ENCODE results near the gene ICE2.

ICE2 gene

GRCh38 chr15:60477916-60478565 lies 901 bp downstream of the ICE2 start:
- H3K4me1 Mint-ChIP-seq (ENCODE audit: low read depth), result peaks cover 29% of the 10 kb centered on the region
- H3K9me3 Mint-ChIP-seq, result no peaks in the 10 kb centered on the region

GRCh38 chr15:60477164-60477563 lies 1.8 kb downstream of the ICE2 start:
- H3K27ac Mint-ChIP-seq, result no peak overlapping the region
- H3K4me1 Mint-ChIP-seq (ENCODE audit: low read depth), result peaks cover 29% of the 10 kb centered on the region
- no peaks in the 10 kb centered on the region for H3K9me3 Mint-ChIP-seq
- H3K4me3 Mint-ChIP-seq, result no peak overlapping the region
- peaks cover 23% of the 10 kb centered on the region for H3K36me3 Mint-ChIP-seq (ENCODE audit: low read depth)
- no peaks in the 10 kb centered on the region for H3K27me3 Mint-ChIP-seq
- intact Hi-C loops (cut with micrococcal nuclease), result loop anchor here (5.0 kb wide), 1 partner anchor 85 kb away; no protein-coding TSS in a partner anchor

More at GRCh38 chr15:60477916-60478565, 901 bp downstream of the ICE2 start:
- Mint-ChIP-seq H3K27me3 (no peaks in the 10 kb centered on the region), H3K27ac (peak overlapping the region; percentile 99), H3K36me3 (ENCODE audit: low read depth) (peaks cover 16% of the 10 kb centered on the region), H3K4me3 (peak overlapping the region; percentile 99)
- intact Hi-C loops (cut with micrococcal nuclease), result loop anchor here (5.0 kb wide), 1 partner anchor 86 kb away; no protein-coding TSS in a partner anchor

GRCh38 chr15:60476713-60477112 lies 2.2 kb downstream of the ICE2 start:
- Mint-ChIP-seq H3K9me3 (no peaks in the 10 kb centered on the region), H3K4me1 (ENCODE audit: low read depth) (peaks cover 29% of the 10 kb centered on the region), H3K27ac (no peak overlapping the region), H3K36me3 (ENCODE audit: low read depth) (peaks cover 23% of the 10 kb centered on the region), H3K27me3 (no peaks in the 10 kb centered on the region), H3K4me3 (no peak overlapping the region)
- intact Hi-C loops (cut with micrococcal nuclease), result loop anchor here (5.0 kb wide), 1 partner anchor 84 kb away; no protein-coding TSS in a partner anchor

DNA sequence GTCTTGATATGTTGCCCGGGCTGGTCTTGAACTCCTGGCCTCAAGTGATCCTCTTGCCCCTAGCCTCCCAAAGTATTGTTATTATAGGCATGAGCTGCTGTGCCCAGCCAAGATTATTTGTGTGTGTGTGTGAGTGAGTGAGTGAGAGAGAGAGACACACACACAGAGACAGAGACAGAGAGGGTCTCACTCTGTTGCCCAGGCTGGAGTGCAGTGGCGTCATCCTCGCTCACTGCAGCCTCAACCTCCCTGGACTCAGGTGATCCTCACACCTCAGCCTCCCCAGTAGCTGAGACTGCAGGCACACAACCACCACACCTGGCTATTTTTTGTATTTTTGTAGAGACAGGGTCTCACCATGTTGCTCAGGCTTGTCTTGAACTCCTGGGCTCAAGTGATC lies 5.8 kb downstream of the ICE2 start:
- Mint-ChIP-seq H3K4me3 (no peak overlapping the region), H3K4me1 (ENCODE audit: low read depth) (peaks cover 27% of the 10 kb centered on the region), H3K9me3 (no peaks in the 10 kb centered on the region), H3K27ac (peak overlapping the region; percentile 28), H3K27me3 (no peaks in the 10 kb centered on the region), H3K36me3 (ENCODE audit: low read depth) (peaks cover 20% of the 10 kb centered on the region)
- intact Hi-C loops (cut with micrococcal nuclease), result no loop called here

DNA sequence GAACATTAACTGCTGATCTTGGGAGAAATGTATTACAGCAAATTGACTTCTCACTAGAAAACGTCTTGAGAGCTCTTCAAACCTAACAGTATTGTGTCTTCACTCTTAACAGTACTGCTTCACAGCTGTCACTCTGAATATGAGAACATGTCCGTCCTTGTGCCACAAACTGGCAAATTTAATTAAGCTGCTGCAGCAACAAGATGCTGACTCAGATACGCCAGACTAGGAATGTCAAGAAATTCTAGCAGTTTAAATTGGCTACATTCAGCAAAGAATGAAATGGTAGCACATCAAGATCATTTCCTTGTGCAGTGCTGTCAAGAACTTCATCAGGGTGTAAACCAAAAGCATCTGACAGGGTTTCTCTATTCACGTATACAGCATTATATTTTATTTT lies 7.6 kb downstream of the ICE2 start:
- Mint-ChIP-seq H3K27me3 (no peaks in the 10 kb centered on the region), H3K4me1 (ENCODE audit: low read depth) (peaks cover 21% of the 10 kb centered on the region), H3K36me3 (ENCODE audit: low read depth) (peaks cover 29% of the 10 kb centered on the region), H3K27ac (no peak overlapping the region), H3K4me3 (no peak overlapping the region), H3K9me3 (no peaks in the 10 kb centered on the region)
- intact Hi-C loops (cut with micrococcal nuclease), result no loop called here

DNA sequence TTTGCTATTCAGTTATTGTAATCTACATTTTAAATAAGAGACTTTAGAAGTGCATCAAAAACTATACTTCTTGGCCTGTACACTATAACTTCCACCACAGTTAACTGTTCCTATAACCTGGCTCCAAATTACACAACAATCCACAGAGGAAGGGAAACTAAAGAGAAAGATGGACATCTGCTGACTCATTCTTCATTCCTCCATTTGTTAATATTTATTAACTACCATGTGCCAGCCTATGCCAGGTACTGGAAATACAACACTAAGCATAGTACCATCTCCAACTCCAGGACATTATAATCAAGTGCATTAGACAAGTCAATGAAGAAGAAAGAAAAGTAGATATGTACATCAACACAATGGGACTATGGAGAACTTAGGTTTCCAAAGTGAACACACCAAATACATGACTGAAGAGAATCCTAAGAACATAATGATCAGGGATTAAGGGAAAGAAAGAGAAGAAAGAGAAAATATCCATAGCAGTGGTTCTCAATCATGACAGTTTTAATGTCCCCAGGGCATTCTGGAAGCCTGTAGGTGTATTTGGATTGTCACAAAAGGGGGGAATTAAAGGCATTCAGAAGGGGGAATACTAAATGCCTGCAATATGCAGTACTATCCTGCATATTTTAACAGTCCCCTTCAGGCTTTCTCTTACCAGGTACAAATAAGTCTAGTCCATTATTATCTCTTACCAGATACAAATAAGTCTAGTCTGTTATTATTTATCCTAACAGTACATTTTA lies 8.9 kb downstream of the ICE2 start:
- peak overlapping the region; percentile 7 for H3K27ac Mint-ChIP-seq
- intact Hi-C loops (cut with micrococcal nuclease), result no loop called here
- H3K4me3 Mint-ChIP-seq, result no peak overlapping the region
- H3K36me3 Mint-ChIP-seq (ENCODE audit: low read depth), result peaks cover 40% of the 10 kb centered on the region
- H3K27me3 Mint-ChIP-seq, result no peaks in the 10 kb centered on the region
- peaks cover 20% of the 10 kb centered on the region for H3K4me1 Mint-ChIP-seq (ENCODE audit: low read depth)
- no peaks in the 10 kb centered on the region for H3K9me3 Mint-ChIP-seq

- intact Hi-C loops (cut with micrococcal nuclease), result no loop called here
- Mint-ChIP-seq H3K9me3 (no peaks in the 10 kb centered on the region), H3K4me3 (no peak overlapping the region), H3K4me1 (ENCODE audit: low read depth) (peaks cover 11% of the 10 kb centered on the region), H3K36me3 (ENCODE audit: low read depth) (peaks cover 58% of the 10 kb centered on the region), H3K27me3 (no peaks in the 10 kb centered on the region), H3K27ac (no peak overlapping the region)
Observed at GRCh38 chr15:60464836-60465630, 13.9 kb downstream of the ICE2 start.

GRCh38 chr15:60462027-60462426 lies 16.9 kb downstream of the ICE2 start:
- H3K4me1 Mint-ChIP-seq (ENCODE audit: low read depth), result no peaks in the 10 kb centered on the region
- intact Hi-C loops (cut with micrococcal nuclease), result no loop called here
- peaks cover 47% of the 10 kb centered on the region for H3K36me3 Mint-ChIP-seq (ENCODE audit: low read depth)
- no peaks in the 10 kb centered on the region for H3K27me3 Mint-ChIP-seq
- H3K4me3 Mint-ChIP-seq, result no peak overlapping the region
- no peak overlapping the region for H3K27ac Mint-ChIP-seq
- H3K9me3 Mint-ChIP-seq, result no peaks in the 10 kb centered on the region

- intact Hi-C loops (cut with micrococcal nuclease), result no loop called here
- H3K4me3 Mint-ChIP-seq, result no peak overlapping the region
- H3K36me3 Mint-ChIP-seq (ENCODE audit: low read depth), result peaks cover 44% of the 10 kb centered on the region
Observed at GRCh38 chr15:60460931-60461330, 18.0 kb downstream of the ICE2 start.

GRCh38 chr15:60458721-60459120 lies 20.2 kb downstream of the ICE2 start:
- Mint-ChIP-seq H3K4me3 (no peak overlapping the region), H3K4me1 (ENCODE audit: low read depth) (no peaks in the 10 kb centered on the region), H3K27me3 (no peaks in the 10 kb centered on the region)

More at GRCh38 chr15:60460931-60461330, 18.0 kb downstream of the ICE2 start:
- Mint-ChIP-seq H3K4me1 (ENCODE audit: low read depth) (no peaks in the 10 kb centered on the region), H3K27me3 (no peaks in the 10 kb centered on the region), H3K9me3 (no peaks in the 10 kb centered on the region), H3K27ac (no peak overlapping the region)

GRCh38 chr15:60457985-60458384 lies 21.0 kb downstream of the ICE2 start:
- Mint-ChIP-seq H3K9me3 (no peaks in the 10 kb centered on the region), H3K4me1 (ENCODE audit: low read depth) (no peaks in the 10 kb centered on the region), H3K27ac (no peak overlapping the region), H3K36me3 (ENCODE audit: low read depth) (peaks cover 39% of the 10 kb centered on the region), H3K27me3 (no peaks in the 10 kb centered on the region), H3K4me3 (no peak overlapping the region)
- intact Hi-C loops (cut with micrococcal nuclease), result no loop called here

More at GRCh38 chr15:60458721-60459120, 20.2 kb downstream of the ICE2 start:
- Mint-ChIP-seq H3K27ac (no peak overlapping the region), H3K9me3 (no peaks in the 10 kb centered on the region), H3K36me3 (ENCODE audit: low read depth) (peaks cover 40% of the 10 kb centered on the region)
- intact Hi-C loops (cut with micrococcal nuclease), result no loop called here

- Mint-ChIP-seq H3K4me3 (no peak overlapping the region), H3K4me1 (ENCODE audit: low read depth) (peaks cover 6% of the 10 kb centered on the region), H3K36me3 (ENCODE audit: low read depth) (peaks cover 48% of the 10 kb centered on the region), H3K27me3 (no peaks in the 10 kb centered on the region), H3K27ac (no peak overlapping the region), H3K9me3 (no peaks in the 10 kb centered on the region)
- intact Hi-C loops (cut with micrococcal nuclease), result no loop called here
Observed at GRCh38 chr15:60454824-60455223, 24.1 kb downstream of the ICE2 start.

DNA sequence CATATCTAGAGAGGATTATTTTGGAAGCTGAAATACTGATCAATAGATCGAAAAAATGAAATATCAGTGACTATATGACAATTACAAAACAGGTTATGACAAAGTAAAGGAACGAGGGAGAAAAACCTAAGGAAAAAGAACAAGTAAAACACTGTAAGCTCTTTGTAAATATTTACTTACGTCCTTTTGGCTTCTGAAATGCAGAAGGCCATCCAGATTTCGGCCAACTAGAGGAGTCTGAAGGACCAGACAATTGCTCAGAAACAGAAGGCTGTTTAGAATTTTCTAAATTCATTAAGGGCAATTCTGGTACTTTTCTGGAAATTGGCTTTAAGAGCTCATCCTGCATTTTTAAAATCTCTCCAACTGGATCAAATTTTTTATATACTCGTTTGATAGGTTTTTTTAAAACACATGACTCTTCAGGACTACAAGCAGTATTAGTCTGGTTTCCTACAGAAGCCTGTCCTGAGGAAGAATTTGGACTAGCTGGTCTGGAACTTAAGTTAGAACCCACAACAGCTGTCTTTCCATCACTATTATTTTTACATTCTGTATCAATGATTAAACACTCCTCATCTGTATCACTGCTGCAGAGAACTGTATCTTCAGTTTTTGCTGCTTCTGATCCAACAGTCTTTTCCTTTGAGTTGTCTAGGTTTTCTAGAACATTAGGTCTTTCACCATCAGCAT lies 30.1 kb downstream of the ICE2 start:
- H3K36me3 Mint-ChIP-seq (ENCODE audit: low read depth), result peaks cover 67% of the 10 kb centered on the region

More for the DNA sequence above, 30.1 kb downstream of the ICE2 start:
- intact Hi-C loops (cut with micrococcal nuclease), result loop anchor here (5.0 kb wide), 1 partner anchor 87 kb away; no protein-coding TSS in a partner anchor
- no peak overlapping the region for H3K4me3 Mint-ChIP-seq
- no peak overlapping the region for H3K27ac Mint-ChIP-seq
- H3K27me3 Mint-ChIP-seq, result no peaks in the 10 kb centered on the region
- no peaks in the 10 kb centered on the region for H3K9me3 Mint-ChIP-seq
- peaks cover 6% of the 10 kb centered on the region for H3K4me1 Mint-ChIP-seq (ENCODE audit: low read depth)

All from dendritic cell treated with granulocyte-macrophage colony-stimulating factor and Interleukin-4, amounts not matched to agents 40 ng/mL and 50 ng/mL, for 4 days (primary cell).